Fibroblast of skin of back (primary cell): ENCODE data around the gene SEMA3G.

ENCODE experiments used
- DNase-seq: peaks from one replicate; pipeline ENCODE4 v3.0.0-alpha.2; 2013

The SEMA3G gene

GRCh38 chr3:52408466-52408865 lies 36.4 kb downstream of the SEMA3G start:
- DNase-seq = no peak

GRCh38 chr3:52407779-52408178 lies 37.1 kb downstream of the SEMA3G start:
- DNase-seq = no peak

- DNase-seq = no peak
Observed at GRCh38 chr3:52406791-52407510, 38.0 kb downstream of the SEMA3G start.

- DNase-seq = no peak
Observed at GRCh38 chr3:52406231-52406661, 38.7 kb downstream of the SEMA3G start.

GRCh38 chr3:52405601-52406110 lies 39.2 kb downstream of the SEMA3G start:
- no peak for DNase-seq

GRCh38 chr3:52405066-52405465 lies 39.8 kb downstream of the SEMA3G start:
- DNase-seq = no peak

GRCh38 chr3:52404391-52404790 lies 40.5 kb downstream of the SEMA3G start:
- DNase-seq = no peak

GRCh38 chr3:52403955-52404354 lies 40.9 kb downstream of the SEMA3G start:
- DNase-seq = no peak

- no peak for DNase-seq
Observed at GRCh38 chr3:52403271-52403841, 41.5 kb downstream of the SEMA3G start.

- DNase-seq = no peak
Observed at GRCh38 chr3:52402706-52403270, 42.1 kb downstream of the SEMA3G start.

GRCh38 chr3:52402101-52402521 lies 42.8 kb downstream of the SEMA3G start:
- no peak for DNase-seq

- DNase-seq = no peak
Observed at GRCh38 chr3:52401551-52401950, 43.4 kb downstream of the SEMA3G start.

- no peak for DNase-seq
Observed at GRCh38 chr3:52401021-52401420, 43.9 kb downstream of the SEMA3G start.

GRCh38 chr3:52400275-52400793 lies 44.6 kb downstream of the SEMA3G start:
- no peak for DNase-seq

GRCh38 chr3:52399593-52399992 lies 45.3 kb downstream of the SEMA3G start:
- no peak for DNase-seq

- no peak for DNase-seq
Observed at GRCh38 chr3:52399131-52399530, 45.8 kb downstream of the SEMA3G start.

GRCh38 chr3:52398670-52399081 lies 46.2 kb downstream of the SEMA3G start:
- no peak for DNase-seq

- no peak for DNase-seq
Observed at GRCh38 chr3:52397676-52398399, 47.1 kb downstream of the SEMA3G start.

- no peak for DNase-seq
Observed at GRCh38 chr3:52396907-52397591, 47.9 kb downstream of the SEMA3G start.

GRCh38 chr3:52396011-52396906 lies 48.6 kb downstream of the SEMA3G start:
- DNase-seq = no peak

GRCh38 chr3:52395503-52395865 lies 49.4 kb downstream of the SEMA3G start:
- DNase-seq = no peak
